HG03280 (cell line): ENCODE data around the gene FTCDNL1.

ENCODE experiments used
- ATAC-seq: cut with Tn5 transposase; IDR thresholded peaks from one replicate; pipeline ENCODE4 v1.9.1; 2021; ENCODE audit warnings: mild to moderate bottlenecking, moderate library complexity; ENCODE audit not compliant: unreplicated experiment

Gene FTCDNL1

DNA sequence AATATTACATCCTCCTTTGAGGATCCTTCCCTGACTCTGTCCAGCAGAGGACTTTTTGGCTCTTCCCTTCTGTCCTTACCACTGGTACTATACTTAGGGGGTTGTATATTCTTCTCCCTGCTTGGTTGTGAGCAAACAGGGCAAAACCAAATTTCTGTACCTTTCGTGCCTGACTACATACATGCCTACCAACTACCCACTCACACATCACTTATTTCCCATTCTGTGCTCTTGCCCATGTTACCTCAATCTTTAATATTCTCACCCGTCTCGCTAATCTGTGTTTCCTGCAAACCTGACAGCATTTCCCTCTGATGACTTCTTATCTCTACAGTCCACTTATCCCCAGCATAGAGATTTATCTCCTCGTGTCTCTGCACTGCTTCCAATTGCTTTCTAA, 58.6 kb downstream of the FTCDNL1 start:
- ATAC-seq: no peak

DNA sequence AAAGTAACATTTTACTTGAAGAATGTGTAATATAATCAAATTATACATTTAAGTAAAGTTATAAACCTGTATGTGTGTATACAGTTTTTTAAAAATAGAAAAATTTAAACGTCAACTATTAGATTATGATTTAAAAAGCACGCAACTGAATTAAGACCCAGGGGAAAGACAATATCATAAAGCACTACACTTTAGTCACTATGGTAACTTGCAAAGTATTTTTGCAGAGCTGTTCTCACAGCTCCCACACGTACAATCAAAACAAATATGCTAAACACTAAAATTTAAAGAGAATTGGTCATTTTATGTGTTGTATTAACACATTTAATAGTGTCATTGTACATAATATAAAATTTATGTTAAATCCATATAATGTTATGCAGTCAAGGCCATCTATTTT, 59.7 kb downstream of the FTCDNL1 start:
- no peak for ATAC-seq

DNA sequence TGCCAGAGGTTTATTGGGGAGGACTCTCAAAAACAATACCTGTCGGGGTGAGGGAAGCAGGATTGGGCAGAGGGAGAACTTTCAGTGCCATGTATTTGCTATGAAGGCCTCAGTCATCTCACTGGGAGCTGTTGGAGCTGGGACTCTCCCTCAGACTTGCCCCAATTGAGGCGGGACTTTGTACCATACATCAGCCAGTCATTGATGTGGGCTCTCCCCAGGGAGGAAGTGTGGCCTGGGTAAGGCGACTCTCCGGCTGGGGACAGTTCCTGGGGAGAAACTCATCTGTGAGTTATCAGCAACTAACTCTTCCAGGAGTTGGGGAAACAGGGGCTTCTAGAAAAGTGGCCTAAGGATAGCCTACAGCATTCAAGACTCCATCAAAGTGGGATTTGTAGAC, 66.5 kb downstream of the FTCDNL1 start:
- ATAC-seq: no peak

DNA sequence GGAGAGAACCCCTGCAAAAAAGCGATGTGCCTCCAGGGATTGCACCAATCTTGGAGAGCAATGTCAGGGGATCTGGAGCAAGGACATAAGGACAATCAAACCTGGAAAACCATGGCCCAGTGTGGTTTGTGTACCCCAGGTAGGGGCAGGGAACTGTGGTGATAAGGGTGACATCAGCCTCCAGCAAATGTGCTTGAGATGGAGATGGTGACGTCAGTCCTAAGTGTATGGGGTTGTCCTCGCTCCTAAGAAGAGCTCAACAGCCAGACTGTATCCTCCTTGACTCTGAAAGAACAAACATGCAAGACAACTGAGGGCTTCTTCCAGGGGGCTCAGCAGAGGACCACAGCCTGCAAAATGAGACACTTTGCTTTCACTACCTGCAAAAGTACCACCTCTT, 71.4 kb downstream of the FTCDNL1 start:
- ATAC-seq: no peak

DNA sequence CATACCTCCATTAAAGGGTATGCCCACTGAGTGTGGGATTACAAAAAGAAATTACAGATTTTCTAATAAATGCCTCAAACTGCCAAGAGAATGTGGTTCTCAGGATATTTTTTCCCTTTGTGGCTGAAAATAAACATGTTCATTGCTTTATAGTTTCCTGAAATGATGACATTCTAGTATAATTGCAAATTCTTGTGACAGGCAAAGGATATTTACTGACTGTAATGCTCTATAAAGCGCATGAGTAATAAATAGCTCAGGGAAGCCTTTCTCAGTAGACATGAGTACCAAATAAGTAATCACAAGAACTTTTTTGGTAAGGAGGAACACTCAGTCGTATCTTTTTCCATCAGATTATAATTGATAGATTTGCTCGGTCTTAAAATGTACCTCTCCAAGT, 72.3 kb downstream of the FTCDNL1 start:
- no peak for ATAC-seq

DNA sequence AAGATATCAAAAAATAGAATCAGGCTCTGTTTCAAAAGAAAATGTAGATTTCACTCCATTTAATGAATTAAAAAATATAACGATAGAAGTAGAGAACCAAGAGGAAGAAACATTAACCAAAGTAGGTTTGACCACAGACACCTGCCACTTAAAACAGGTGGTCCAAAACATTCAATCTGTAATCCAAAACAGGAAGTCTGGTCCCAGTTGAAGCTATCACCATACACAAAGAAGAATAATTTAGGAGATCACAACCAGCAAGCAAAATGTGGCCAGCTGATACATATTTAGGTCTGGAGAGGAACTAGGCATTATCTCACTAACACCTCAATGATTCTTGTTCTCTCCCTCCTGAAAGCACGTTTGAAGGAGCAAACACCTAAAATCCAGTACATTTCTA, 73.1 kb downstream of the FTCDNL1 start:
- no peak for ATAC-seq

DNA sequence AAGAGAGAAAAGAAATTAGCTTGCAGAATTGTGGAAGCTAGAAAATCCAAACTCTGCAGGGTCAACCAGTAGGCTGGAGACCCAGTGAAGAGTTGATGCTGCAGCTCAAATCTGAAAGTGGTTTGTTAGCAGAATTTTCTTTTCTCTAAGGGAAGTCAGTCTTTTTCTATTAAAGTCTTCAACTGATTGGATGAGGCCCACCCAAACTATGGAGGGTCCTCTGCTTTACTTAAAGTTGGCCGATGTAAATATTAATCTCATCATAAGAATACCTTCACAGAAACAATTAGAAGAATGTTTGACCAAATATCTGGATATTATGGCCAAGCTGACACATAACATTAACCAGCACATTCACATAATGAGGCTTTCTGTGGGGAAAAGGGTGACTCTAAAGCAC, 73.7 kb downstream of the FTCDNL1 start:
- ATAC-seq: no peak

DNA sequence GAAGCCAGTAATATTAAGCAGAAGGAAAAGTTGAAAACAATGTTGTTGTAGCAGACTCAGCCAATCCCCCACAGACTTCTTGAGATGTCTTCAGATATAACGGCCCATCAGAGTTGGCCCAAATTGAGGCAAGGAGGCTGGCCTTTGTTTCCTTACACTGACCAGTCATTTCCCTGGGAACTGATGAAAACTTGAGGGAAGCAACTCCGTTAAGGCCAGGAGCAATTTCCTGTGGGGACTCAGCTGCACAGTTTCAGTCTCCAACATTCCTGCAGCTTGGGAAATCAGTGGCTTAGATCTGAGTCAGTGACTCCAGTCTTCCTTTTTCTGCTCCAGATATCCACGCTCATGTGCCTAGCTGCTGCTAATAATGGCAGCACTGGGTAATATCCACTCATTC, 75.7 kb downstream of the FTCDNL1 start:
- no peak for ATAC-seq

DNA sequence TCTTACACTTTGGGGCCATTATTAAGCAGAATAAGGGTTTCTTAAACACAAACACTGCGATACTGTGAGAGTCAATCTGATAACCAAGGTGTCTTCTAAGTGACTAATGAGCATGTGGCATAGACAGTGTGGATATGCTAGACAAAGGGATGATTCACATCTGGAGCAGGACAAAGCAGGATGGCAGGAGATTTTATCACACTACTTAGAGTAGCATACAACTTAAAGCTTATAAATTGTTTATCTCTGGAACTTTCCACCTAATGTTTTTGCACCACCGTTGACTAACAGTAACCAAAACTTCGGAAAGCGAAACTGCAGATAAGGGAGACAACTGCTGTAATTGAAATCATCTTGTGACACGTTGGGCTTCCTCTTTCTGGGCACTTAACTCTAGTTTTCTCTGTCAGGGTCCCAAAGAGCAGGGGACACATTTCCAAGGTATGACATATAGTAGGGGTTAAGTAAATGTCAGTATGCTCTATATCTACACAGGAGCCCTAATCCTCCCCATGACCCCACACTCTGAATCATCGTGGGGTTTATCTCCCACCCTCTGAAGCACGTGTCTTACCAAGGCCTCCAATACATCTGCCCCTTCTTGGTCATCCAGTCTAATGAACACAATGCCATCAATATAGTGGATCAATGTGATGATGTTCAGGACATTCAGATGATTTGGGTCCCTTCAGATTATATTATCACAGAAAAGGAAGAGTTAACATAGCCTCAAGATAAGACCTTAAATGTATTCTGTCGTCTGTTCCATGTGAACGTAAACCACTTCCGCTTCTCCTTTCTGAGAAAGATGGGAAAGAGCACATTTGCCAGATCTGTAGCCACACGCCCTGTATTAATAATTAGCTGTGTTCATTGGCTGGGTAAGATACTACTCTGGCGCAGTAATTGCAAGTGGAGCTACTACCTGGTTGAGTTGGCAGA, 78.7 kb downstream of the FTCDNL1 start:
- ATAC-seq: peak; percentile 67

DNA sequence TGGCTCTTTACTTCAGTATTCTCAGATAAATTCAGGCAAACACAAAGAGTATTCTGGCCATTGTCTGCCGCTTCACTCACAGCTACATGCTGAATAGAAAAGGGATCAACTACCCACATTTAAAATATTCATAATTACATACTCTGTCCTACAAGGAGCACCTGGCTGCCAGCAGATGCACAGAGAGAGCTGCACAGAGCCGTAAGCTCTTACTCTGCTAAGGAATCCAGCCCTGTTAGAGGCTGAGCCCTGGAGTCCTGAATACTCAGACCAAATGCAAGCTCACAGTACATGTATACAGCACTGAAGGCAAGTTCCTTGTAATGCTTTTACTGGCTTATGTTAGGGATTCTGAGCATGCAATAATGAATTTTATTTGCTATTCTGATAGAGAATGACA, 80.3 kb downstream of the FTCDNL1 start:
- no peak for ATAC-seq

DNA sequence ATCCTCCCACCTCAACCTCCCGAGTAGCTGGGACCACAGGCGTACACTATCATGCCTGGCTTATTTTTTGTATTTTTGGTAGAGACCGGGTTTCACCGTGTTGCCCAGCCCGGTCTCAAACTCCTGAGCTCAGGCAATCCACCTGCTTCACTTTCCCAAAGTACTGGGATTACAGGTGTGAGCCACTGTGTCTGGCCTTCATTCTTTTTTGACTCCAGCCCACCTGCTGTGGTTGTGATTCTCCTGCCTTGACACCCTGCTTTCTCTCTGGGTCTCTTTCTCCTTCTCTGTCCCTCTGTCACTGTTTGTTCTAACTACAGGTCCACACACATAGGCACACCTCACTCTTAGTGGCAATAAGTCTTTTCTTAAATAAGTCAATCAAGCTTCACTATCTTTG, 85.3 kb downstream of the FTCDNL1 start:
- no peak for ATAC-seq

DNA sequence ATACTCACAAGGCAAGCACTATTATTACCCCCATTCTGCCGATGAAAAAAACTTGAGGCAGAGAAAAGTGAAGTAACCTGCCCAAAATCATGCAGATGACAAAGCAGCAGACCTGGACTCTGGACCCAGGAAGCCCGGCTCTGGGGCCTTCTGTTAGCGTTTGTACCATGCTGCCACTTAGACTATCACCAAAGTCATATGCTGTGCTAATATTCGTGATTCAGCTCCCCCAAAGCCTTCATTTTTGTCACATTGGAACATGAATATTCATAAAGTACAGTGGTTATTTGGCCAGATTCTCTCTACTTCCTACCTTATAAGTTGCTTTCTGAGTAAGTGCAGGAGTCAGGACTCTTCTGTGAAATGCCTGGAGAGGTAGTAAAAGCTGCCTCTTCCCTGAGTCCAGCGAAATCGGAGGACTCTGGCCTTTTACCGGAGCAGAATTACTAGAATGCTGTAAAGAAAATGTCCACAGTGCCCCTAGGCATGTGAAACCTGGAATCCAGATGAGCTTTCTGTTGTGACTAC, 86.7 kb downstream of the FTCDNL1 start:
- no peak for ATAC-seq

DNA sequence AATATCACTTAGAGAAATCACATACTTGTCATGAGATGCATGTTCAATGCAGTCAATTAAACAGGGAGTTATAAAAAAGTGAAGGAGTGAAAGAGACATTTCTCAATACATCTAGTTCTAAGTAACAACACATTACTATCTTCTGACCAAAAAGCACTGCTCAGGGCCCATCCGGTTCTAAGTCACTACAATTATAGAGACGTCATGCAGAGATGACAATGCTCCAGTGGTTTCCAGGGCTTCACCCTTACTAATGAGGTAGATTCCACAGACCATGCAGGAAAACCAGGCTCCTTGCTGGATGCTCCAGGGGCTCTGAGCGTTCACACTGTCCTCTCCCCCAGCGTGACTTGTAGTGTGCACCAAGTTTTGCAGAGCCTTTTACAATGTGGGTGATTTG, 88.0 kb downstream of the FTCDNL1 start:
- ATAC-seq: no peak

DNA sequence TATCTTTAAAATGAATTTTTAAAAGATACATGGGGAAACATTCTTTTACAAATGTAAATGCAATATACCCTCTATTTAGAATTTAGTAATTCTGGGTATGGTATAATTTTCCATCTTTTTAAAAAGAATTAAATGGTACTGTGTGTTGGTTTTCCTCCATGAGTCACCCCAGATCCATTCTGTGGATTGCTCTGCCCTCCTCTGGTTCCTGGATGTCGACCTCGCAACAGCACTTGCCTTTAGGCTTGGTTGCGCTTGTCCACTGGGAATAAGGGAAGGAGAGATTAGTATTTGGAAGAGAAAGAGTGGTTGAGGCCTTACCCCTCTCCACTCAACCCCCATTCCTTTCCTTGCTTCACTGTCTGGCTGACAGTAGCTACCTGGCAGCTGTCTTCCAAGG, 90.4 kb downstream of the FTCDNL1 start:
- ATAC-seq: no peak

DNA sequence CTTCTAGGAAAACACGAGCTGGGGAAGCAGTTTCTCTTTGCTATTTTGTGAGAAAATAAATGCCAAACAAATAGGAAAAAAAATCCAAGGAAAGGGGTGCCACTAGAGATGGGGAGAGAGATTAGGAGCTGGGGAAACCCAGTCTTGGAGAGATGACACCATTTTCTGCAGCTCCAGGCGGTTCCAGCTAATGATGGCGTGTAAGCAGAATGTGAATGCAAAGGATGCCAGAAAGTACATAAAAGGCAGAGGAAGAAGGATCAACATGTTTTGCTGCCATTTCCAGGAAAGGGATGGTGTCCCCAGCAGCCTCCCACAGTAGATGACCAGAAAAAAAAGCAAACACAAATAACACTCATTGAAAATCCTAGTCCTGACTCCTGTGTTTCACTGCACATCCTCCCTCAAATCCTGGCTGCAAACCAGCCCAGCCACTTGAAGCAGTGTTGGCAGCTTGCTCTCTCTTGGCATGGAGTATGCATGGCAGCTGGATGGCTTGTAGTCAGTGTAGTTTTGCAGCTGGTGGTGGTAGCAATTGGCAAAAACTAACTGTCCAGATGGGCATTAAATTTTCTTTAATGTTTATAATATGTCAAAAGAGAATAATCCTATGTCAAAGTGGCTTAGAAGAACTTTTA, 93.6 kb downstream of the FTCDNL1 start:
- ATAC-seq: no peak

DNA sequence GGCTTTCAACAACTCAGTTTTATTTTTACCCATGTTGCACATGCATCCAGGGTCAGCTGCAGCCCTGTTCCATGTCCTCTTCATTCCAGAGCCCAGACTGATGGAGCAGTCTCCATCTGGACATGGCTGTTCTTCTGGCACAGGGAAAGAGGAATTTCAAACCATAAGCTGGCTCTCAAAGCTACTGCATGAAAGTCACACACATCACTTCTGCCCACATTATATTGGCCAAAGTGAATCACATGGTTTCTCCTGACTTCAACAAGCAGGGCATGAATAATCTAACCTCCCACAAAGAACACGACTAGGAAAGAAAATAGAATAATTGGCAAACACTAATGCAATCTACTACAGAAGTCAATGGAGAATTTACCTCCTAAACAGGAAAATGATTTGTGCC, 94.2 kb downstream of the FTCDNL1 start:
- ATAC-seq: no peak

DNA sequence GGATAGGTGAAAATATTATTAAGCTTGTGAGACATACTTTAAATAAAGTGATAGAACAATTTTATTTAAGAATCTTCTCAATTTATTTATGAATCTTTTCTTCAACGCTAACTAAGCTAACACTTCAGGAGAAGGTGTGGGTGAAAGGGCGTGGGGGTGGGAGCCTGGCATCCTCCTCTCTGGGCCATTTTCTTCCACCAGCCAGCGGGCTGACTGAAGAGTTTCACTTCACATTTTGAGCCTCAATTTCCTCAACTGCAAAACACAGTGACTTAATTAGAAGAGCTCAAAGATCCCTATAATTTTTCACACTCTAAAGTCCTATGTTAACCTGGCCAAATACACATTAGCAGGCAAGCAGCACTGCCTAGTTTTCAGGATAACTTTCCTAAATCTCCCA, 94.8 kb downstream of the FTCDNL1 start:
- no peak for ATAC-seq

DNA sequence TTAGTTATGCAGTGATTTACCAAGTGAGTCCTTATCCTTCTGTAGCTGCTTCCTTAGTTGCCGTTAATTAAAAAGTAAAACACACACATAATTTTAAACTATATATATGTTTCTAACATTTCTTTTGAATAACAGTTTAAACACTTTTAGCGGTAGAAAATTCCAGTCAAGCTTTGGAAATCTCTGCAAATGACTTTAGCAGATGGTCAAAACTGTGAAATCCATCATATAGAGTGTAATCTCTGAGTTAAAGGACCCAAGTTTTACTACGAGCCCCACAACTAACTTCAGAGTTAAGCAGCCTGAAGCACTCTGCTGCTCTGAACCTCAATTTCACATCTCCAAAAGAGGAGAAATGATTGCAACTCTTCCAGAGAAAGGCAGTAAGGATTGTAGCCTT, 96.2 kb downstream of the FTCDNL1 start:
- ATAC-seq: no peak

DNA sequence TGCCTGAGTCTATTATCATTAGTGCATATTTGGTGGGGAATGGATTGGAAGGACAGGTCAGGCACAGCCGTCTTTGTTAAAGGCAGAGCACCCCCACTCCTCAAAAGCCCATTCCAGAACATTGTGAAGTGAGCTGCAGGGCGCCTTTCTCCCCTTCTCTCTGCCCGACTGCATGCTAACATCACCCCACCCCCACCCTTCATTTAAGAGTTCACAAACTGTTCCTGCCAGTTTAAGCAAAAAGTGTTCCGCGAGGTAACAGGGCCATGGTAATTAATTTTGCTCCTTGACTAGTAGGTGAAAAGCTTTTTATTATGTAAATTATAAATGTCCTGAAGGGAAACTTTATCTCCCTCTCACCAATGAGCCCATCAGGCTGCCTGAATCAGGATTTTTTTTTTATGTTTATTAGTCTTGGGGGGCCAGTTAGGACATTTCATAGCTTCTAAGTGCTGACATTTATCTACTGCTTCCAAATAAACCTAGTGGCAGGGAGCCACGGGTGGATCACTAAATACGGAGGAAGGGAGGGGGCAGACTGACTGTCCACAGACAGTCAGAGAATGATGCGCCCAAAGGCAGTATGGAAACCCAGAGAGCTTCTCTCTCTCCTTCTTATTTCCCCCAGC, 99.4 kb downstream of the FTCDNL1 start:
- no peak for ATAC-seq

DNA sequence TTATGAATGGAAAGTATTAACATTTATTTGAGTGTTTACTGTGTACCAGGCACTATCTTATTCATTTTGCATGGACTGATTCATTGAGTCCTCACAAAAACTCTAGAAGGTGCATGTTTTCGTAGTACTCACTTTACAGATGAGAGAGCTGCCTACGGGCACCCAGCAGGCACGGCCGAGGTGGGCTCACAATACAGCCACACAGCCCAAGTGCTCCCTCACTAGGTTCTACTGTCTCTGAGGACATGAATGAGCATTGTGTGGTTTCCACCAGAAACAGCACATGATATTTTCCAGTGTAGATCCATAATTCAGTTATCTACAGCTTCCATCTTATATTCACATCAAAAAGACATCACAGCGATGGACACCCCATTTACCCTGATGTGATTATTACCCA, 101.4 kb downstream of the FTCDNL1 start:
- no peak for ATAC-seq

DNA sequence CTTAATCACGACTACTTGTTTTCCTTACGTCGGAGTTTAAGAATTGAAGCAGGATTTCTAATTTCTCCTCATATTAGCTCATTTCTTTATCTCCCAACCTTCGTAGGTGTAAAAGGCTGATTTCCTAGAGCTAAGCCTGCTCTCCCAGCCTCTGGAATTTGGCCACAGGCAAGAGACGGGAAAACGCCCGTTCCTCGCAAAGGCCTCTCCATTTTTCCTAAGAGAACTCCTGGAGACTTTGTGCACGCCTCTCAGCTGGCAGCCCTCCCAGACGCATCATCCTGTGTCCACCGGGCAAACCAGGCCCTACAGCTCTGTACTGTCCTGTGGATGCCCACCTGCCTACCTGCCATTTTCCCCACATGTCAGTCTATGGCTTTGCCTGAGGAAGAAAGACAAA, 106.3 kb downstream of the FTCDNL1 start:
- ATAC-seq: no peak

DNA sequence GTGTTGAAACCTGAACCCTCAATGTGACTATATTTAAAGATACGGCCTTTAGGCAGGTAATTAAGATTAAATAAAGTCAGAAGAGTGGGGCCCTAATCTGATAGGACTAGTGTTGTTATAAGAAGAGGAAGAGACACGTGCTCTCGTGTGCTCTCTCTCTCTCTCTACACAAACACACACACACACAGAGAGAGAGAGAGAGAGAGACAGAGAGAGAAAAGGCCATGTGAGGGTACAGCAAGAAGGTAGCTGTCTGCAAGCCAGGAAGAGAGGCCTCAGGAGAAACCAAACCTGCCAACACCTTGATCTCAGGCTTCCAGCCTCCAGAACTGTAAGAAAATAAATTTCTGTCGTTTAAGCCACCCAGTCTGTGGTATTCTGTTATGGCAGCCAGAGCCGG, 106.7 kb downstream of the FTCDNL1 start:
- ATAC-seq: no peak
